ENCODE data around the gene GSE1. TPM values are rescaled to one million over a fixed set of nuclear protein-coding genes. Genes with fewer than 3 reads are reported as not detected.

Gene GSE1
- total RNA-seq, 1 donor, result 23.1 TPM

GRCh38 chr16:85595812-85596502 is 17.2 kb upstream of the GSE1 start:
- no peak for DNase-seq (ENCODE audit: low read depth)
- TF ChIP-seq, protein P1, sequence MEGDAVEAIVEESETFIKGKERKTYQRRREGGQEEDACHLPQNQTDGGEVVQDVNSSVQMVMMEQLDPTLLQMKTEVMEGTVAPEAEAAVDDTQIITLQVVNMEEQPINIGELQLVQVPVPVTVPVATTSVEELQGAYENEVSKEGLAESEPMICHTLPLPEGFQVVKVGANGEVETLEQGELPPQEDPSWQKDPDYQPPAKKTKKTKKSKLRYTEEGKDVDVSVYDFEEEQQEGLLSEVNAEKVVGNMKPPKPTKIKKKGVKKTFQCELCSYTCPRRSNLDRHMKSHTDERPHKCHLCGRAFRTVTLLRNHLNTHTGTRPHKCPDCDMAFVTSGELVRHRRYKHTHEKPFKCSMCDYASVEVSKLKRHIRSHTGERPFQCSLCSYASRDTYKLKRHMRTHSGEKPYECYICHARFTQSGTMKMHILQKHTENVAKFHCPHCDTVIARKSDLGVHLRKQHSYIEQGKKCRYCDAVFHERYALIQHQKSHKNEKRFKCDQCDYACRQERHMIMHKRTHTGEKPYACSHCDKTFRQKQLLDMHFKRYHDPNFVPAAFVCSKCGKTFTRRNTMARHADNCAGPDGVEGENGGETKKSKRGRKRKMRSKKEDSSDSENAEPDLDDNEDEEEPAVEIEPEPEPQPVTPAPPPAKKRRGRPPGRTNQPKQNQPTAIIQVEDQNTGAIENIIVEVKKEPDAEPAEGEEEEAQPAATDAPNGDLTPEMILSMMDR (IDR thresholded peaks at IDR 0.05; ENCODE audit: insufficient read depth, low read length), result no peak
- no peak overlapping the region for H3K4me3 ChIP-seq (ENCODE audit: low read depth, low read length)

- TF ChIP-seq, protein P1 (IDR thresholded peaks at IDR 0.05; ENCODE audit: insufficient read depth, low read length), result no peak
- H3K4me3 ChIP-seq (ENCODE audit: low read depth, low read length), result no peak overlapping the region
- no peak for DNase-seq (ENCODE audit: low read depth)
Measured at GRCh38 chr16:85598141-85598540, 15.0 kb upstream of the GSE1 start.

DNA sequence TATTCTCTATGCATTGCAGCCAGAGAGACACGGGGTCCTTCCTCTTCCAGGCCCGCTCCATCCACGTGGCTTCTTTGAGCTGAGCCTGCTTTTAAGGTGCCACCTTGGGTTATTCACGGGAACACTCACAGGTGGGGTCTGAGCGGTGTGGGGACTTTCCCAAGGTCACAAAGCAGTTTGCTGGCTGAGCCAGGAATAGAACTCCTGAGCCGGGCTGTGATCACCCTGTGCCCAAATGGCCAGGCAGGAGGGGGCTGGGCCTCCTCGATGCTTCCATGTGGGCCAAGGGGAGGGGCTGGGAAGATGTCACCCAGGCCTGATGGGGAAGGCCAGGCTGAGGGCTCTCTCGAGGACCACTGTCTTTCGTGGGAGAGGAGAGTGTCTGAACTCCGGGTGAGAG is 13.0 kb upstream of the GSE1 start:
- no peak for DNase-seq (ENCODE audit: low read depth)
- no peak overlapping the region for H3K4me3 ChIP-seq (ENCODE audit: low read depth, low read length)
- TF ChIP-seq, protein P1 (IDR thresholded peaks at IDR 0.05; ENCODE audit: insufficient read depth, low read length), result no peak

DNA sequence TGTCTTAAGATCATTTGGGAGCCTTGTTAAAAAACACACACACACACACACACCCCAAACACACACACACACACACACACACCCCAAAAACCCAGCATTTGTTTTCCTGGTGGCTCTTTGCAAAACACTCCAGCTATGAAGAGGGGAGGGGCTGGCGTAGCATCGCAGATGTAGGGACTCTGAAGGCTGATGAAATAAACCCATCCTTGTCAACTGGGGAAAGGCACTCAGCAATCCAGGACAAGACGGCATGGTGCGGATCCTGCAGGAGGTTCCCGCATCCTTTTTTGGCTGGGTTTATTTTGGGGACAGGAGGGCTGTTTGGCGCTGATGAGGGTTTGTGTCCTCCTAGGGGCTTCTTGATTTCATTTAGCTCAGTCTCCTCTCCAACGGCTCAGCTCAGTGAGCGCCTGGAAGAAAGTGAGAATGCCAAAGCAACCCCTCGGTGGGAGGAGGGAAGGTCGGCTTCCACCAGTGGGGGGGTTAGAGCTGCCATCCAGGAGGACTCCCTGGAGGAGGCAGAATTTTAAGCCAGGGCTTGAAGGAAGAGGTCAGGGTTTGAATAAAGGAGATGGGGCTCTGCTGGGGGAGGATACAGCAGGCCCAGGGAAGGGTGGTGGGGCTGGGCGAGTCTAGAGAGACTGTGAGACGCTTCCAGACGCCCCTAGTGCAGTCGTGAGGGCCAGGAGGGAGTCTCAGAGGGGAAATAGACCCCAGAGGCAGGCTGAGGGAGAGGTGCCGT is 12.4 kb upstream of the GSE1 start:
- no peak overlapping the region for H3K4me3 ChIP-seq (ENCODE audit: low read depth, low read length)
- no peak for DNase-seq (ENCODE audit: low read depth)
- TF ChIP-seq, protein P1 (IDR thresholded peaks at IDR 0.05; ENCODE audit: insufficient read depth, low read length), result no peak

DNA sequence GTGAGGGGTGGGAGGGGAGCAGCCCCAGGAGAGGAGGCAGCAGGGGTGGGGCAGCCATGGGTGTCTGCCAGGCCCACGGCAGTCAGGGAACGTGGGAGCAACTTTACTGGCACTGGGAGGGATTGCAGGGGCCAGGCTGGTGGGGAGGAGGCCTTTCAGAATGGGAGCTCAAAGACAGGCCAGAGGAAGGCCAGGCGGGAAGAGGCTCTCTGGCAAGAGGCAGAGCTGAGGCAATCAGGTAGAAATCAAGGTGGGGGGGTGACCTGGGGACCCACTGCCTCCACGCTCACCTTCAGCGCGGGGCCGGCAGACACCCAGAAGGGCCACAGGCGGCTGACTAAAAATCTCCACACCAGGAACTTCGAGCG is 11.9 kb upstream of the GSE1 start:
- peak; percentile 29 for DNase-seq (ENCODE audit: low read depth)
- H3K4me3 ChIP-seq (ENCODE audit: low read depth, low read length), result no peak overlapping the region
- TF ChIP-seq, protein P1 (IDR thresholded peaks at IDR 0.05; ENCODE audit: insufficient read depth, low read length), result no peak

GRCh38 chr16:85601730-85602401 is 11.3 kb upstream of the GSE1 start:
- TF ChIP-seq, protein P1 (IDR thresholded peaks at IDR 0.05; ENCODE audit: insufficient read depth, low read length), result no peak
- DNase-seq (ENCODE audit: low read depth), result no peak
- no peak overlapping the region for H3K4me3 ChIP-seq (ENCODE audit: low read depth, low read length)
